Measurements from ENCODE around the gene ALOX12B. TPM values are rescaled to one million over a fixed set of nuclear protein-coding genes. Genes with fewer than 3 reads are reported as not detected.

Gene ALOX12B
- total and polyA plus RNA-seq, 4 donors = not detected

GRCh38 chr17:8089728-8090127 is 2.2 kb upstream of the ALOX12B start:
- Histone ChIP-seq H3K9me3 (ENCODE audit: control insufficient read depth in 4 of 4, low read length in 3 of 4) (no peaks in the 10 kb centered on the region), H3K27me3 (ENCODE audit: control insufficient read depth in 4 of 4, insufficient read depth in 4 of 4, low read length in 3 of 4) (peaks cover 0 to 14% (median 4%) of the 10 kb centered on the region in 4 donors), H3K4me3 (ENCODE audit: low read depth in 1 of 3, low read length in 3 of 3) (no peak overlapping the region), H3K27ac (ENCODE audit: low read depth in 1 of 2, low read length in 2 of 2) (no peak overlapping the region), H3K4me1 (ENCODE audit: control insufficient read depth in 4 of 4, insufficient read depth in 4 of 4, low read length in 3 of 4) (no peaks in the 10 kb centered on the region), H3K36me3 (ENCODE audit: control insufficient read depth in 4 of 4, insufficient read depth in 3 of 4, low read depth in 1 of 4, low read length in 3 of 4) (no peaks in the 10 kb centered on the region), H3K9ac (ENCODE audit: low read depth in 1 of 2, low read length in 2 of 2) (no peak overlapping the region)
- DNase-seq (ENCODE audit: low spot score) = no peak
- WGBS = 65% methylated on average over 6 of the region's 6 CpGs
- TF ChIP-seq TAF1 (conservative IDR thresholded peaks at IDR 0.05) = no peak
- no peak for TF ChIP-seq HNF4A (conservative IDR thresholded peaks at IDR 0.05)
- no peak for TF ChIP-seq JUND (IDR thresholded peaks at IDR 0.05)
- no peak for TF ChIP-seq CTCF (IDR thresholded peaks at IDR 0.05; ENCODE audit: low read depth, low read length, missing input control)
- TF ChIP-seq RXRA (IDR thresholded peaks at IDR 0.05) = no peak
- no peak for TF ChIP-seq GABPA (IDR thresholded peaks at IDR 0.05 in 1 of 2, conservative IDR thresholded peaks at IDR 0.05 in 1 of 2)
- no peak for TF ChIP-seq REST (IDR thresholded peaks at IDR 0.05)
- TF ChIP-seq RAD21 (IDR thresholded peaks at IDR 0.05) = no peak
- TF ChIP-seq EGR1 (IDR thresholded peaks at IDR 0.05; ENCODE audit: low read depth in 2 of 2) = no peak
- no peak for TF ChIP-seq ATF3 (IDR thresholded peaks at IDR 0.05)
- TF ChIP-seq HNF4G (IDR thresholded peaks at IDR 0.05) = no peak
- no peak for TF ChIP-seq MAX (IDR thresholded peaks at IDR 0.05)
- TF ChIP-seq YY1 (IDR thresholded peaks at IDR 0.05) = no peak
- no peak for TF ChIP-seq ZBTB33 (IDR thresholded peaks at IDR 0.05)
- no peak for TF ChIP-seq SP1 (IDR thresholded peaks at IDR 0.05)
- no peak for TF ChIP-seq FOXA2 (IDR thresholded peaks at IDR 0.05)
- TF ChIP-seq FOXA1 (IDR thresholded peaks at IDR 0.05) = no peak
- no peak for TF ChIP-seq NR2F2 (IDR thresholded peaks at IDR 0.05)

- no peaks in the 10 kb centered on the region for H3K4me1 ChIP-seq (ENCODE audit: control insufficient read depth in 4 of 4, insufficient read depth in 4 of 4, low read length in 3 of 4)
- H3K27ac ChIP-seq (ENCODE audit: low read depth in 1 of 2, low read length in 2 of 2) = no peak overlapping the region
- H3K9me3 ChIP-seq (ENCODE audit: control insufficient read depth in 4 of 4, low read length in 3 of 4) = no peaks in the 10 kb centered on the region
- no peak overlapping the region for H3K9ac ChIP-seq (ENCODE audit: low read depth in 1 of 2, low read length in 2 of 2)
- peaks cover 0 to 11% (median 4%) of the 10 kb centered on the region in 4 donors for H3K27me3 ChIP-seq (ENCODE audit: control insufficient read depth in 4 of 4, insufficient read depth in 4 of 4, low read length in 3 of 4)
- no peaks in the 10 kb centered on the region for H3K36me3 ChIP-seq (ENCODE audit: control insufficient read depth in 4 of 4, insufficient read depth in 3 of 4, low read depth in 1 of 4, low read length in 3 of 4)
- 63% methylated on average over 5 of the region's 5 CpGs for WGBS
- no peak for DNase-seq (ENCODE audit: low spot score)
- no peak overlapping the region for H3K4me3 ChIP-seq (ENCODE audit: low read depth in 1 of 3, low read length in 3 of 3)
- TF ChIP-seq HNF4G (IDR thresholded peaks at IDR 0.05) (no peak), JUND (IDR thresholded peaks at IDR 0.05) (no peak), RAD21 (IDR thresholded peaks at IDR 0.05) (no peak), GABPA (IDR thresholded peaks at IDR 0.05 in 1 of 2, conservative IDR thresholded peaks at IDR 0.05 in 1 of 2) (no peak), ZBTB33 (IDR thresholded peaks at IDR 0.05) (no peak), REST (IDR thresholded peaks at IDR 0.05) (no peak), FOXA1 (IDR thresholded peaks at IDR 0.05) (no peak), YY1 (IDR thresholded peaks at IDR 0.05) (no peak), RXRA (IDR thresholded peaks at IDR 0.05) (no peak), ATF3 (IDR thresholded peaks at IDR 0.05) (no peak), FOXA2 (IDR thresholded peaks at IDR 0.05) (no peak), SP1 (IDR thresholded peaks at IDR 0.05) (no peak), NR2F2 (IDR thresholded peaks at IDR 0.05) (no peak), HNF4A (conservative IDR thresholded peaks at IDR 0.05) (no peak)
These were observed 375 bp upstream of the ALOX12B start for GRCh38 chr17:8087952-8088230.

Measured in liver (tissue), 9 donors.